Activated CD4-positive, CD25-positive, alpha-beta regulatory T cell (primary cell): ENCODE measurements around the gene LMTK2.

Source experiments
- DNase-seq, 4 experiments: peaks; one replicate each; lab custom pipeline; 2025; lab: John Stamatoyannopoulos, UW

Gene LMTK2

GRCh38 chr7:98106647-98107312 lies at the start of gene LMTK2:
Gene LMTK2, plus strand, starts transcription at chr7:98106862. Its CDS starts 316 bp downstream, at chr7:98107178.
- DNase-seq, result peak; percentile 93 to 96 (median 96)

- no peak for DNase-seq
These were observed 49.5 kb upstream of the LMTK2 start for GRCh38 chr7:98057157-98057556.

- no peak for DNase-seq
These were observed 48.5 kb upstream of the LMTK2 start for GRCh38 chr7:98058186-98058585.

GRCh38 chr7:98064233-98064632 lies 42.4 kb upstream of the LMTK2 start:
- no peak for DNase-seq

- no peak for DNase-seq
These were observed 40.5 kb upstream of the LMTK2 start for GRCh38 chr7:98066208-98066607.

- no peak for DNase-seq
These were observed 39.6 kb upstream of the LMTK2 start for GRCh38 chr7:98066934-98067507.

GRCh38 chr7:98073047-98073446 lies 33.6 kb upstream of the LMTK2 start:
- no peak for DNase-seq

- no peak for DNase-seq
These were observed 30.9 kb upstream of the LMTK2 start for GRCh38 chr7:98075801-98076200.

- DNase-seq, result no peak
These were observed 28.9 kb upstream of the LMTK2 start for GRCh38 chr7:98077762-98078161.

- DNase-seq, result no peak
These were observed 28.3 kb upstream of the LMTK2 start for GRCh38 chr7:98078197-98078870.

- no peak for DNase-seq
These were observed 26.6 kb upstream of the LMTK2 start for GRCh38 chr7:98079891-98080648.

GRCh38 chr7:98081319-98081718 lies 25.3 kb upstream of the LMTK2 start:
- DNase-seq, result no peak

- DNase-seq, result no peak
These were observed 22.0 kb upstream of the LMTK2 start for GRCh38 chr7:98084631-98085030.

GRCh38 chr7:98085674-98086073 lies 21.0 kb upstream of the LMTK2 start:
- DNase-seq, result no peak

GRCh38 chr7:98086281-98086718 lies 20.4 kb upstream of the LMTK2 start:
- no peak for DNase-seq

GRCh38 chr7:98088109-98088508 lies 18.6 kb upstream of the LMTK2 start:
- DNase-seq, result no peak

GRCh38 chr7:98090116-98090515 lies 16.5 kb upstream of the LMTK2 start:
- DNase-seq, result no peak

GRCh38 chr7:98091061-98091460 lies 15.6 kb upstream of the LMTK2 start:
- DNase-seq, result no peak

- no peak for DNase-seq
These were observed 15.1 kb upstream of the LMTK2 start for GRCh38 chr7:98091523-98091922.

- no peak for DNase-seq
These were observed 9.5 kb upstream of the LMTK2 start for GRCh38 chr7:98097042-98097645.

- DNase-seq, result no peak
These were observed 6.6 kb upstream of the LMTK2 start for GRCh38 chr7:98100088-98100487.

- DNase-seq, result no peak
These were observed 4.5 kb upstream of the LMTK2 start for GRCh38 chr7:98102170-98102569.
